ENCODE data around the gene TTC16. TPM values are rescaled to one million over a fixed set of nuclear protein-coding genes. Genes with fewer than 3 reads are reported as not detected.

Gene TTC16
- total RNA-seq, 1 donor from 2014 or later, result 1.3 TPM

- no peak for TF ChIP-seq CTCF (IDR thresholded peaks at IDR 0.05)
- Histone ChIP-seq H3K4me3 (no peak overlapping the region), H3K27ac (no peak overlapping the region), H3K9me3 (no peaks in the 10 kb centered on the region), H3K27me3 (ENCODE audit: low read depth) (no peaks in the 10 kb centered on the region), H3K4me1 (peaks cover 17% of the 10 kb centered on the region), H3K36me3 (peaks cover 7% of the 10 kb centered on the region)
- no peak for ATAC-seq
- no peak for DNase-seq
- intact Hi-C loops (cut with DNase I), result no loop called here
Measured at GRCh38 chr9:127711226-127711701, 4.6 kb upstream of the TTC16 start.

GRCh38 chr9:127711831-127712274, 4.0 kb upstream of the TTC16 start:
- no peaks in the 10 kb centered on the region for H3K27me3 ChIP-seq (ENCODE audit: low read depth)
- peaks cover 7% of the 10 kb centered on the region for H3K36me3 ChIP-seq
- no peak overlapping the region for H3K4me3 ChIP-seq
- peaks cover 18% of the 10 kb centered on the region for H3K4me1 ChIP-seq
- DNase-seq (no peak), ATAC-seq (no peak)
- H3K27ac ChIP-seq, result no peak overlapping the region
- H3K9me3 ChIP-seq, result no peaks in the 10 kb centered on the region
- TF ChIP-seq CTCF (IDR thresholded peaks at IDR 0.05), result no peak
- intact Hi-C loops (cut with DNase I), result no loop called here

GRCh38 chr9:127712371-127712770, 3.5 kb upstream of the TTC16 start:
- intact Hi-C loops (cut with DNase I), result no loop called here
- no peak for DNase-seq
- peaks cover 18% of the 10 kb centered on the region for H3K4me1 ChIP-seq
- no peak overlapping the region for H3K27ac ChIP-seq
- H3K27me3 ChIP-seq (ENCODE audit: low read depth), result no peaks in the 10 kb centered on the region
- ATAC-seq, result no peak
- no peaks in the 10 kb centered on the region for H3K9me3 ChIP-seq
- H3K4me3 ChIP-seq, result no peak overlapping the region
- peaks cover 7% of the 10 kb centered on the region for H3K36me3 ChIP-seq
- no peak for TF ChIP-seq CTCF (IDR thresholded peaks at IDR 0.05)

DNA sequence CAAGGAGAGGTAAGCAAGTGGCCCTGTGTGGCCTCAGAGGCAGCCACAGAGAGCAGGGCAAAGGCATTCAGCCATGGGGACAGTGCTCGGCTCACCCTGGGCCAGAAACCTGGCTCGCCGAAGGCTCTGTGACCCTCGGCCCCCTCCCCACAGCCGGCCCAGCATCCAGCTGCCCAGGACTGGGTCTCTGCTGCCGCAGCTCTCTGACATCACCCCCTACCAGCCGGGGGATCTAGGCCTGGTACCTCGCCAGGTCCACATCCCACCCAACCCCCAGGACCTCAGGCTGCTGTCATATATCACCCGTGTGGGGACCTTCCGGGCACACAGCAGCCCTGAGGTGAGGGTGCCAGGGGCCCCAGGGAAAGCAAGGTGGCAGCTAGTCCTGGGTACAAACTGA, 3.0 kb upstream of the TTC16 start:
- no peak overlapping the region for H3K27ac ChIP-seq
- H3K36me3 ChIP-seq, result peaks cover 7% of the 10 kb centered on the region
- no peaks in the 10 kb centered on the region for H3K9me3 ChIP-seq
- no peaks in the 10 kb centered on the region for H3K27me3 ChIP-seq (ENCODE audit: low read depth)
- no peak for TF ChIP-seq CTCF (IDR thresholded peaks at IDR 0.05)
- peaks cover 18% of the 10 kb centered on the region for H3K4me1 ChIP-seq
- intact Hi-C loops (cut with DNase I), result no loop called here
- H3K4me3 ChIP-seq, result no peak overlapping the region
- DNase-seq (no peak), ATAC-seq (no peak)

DNA sequence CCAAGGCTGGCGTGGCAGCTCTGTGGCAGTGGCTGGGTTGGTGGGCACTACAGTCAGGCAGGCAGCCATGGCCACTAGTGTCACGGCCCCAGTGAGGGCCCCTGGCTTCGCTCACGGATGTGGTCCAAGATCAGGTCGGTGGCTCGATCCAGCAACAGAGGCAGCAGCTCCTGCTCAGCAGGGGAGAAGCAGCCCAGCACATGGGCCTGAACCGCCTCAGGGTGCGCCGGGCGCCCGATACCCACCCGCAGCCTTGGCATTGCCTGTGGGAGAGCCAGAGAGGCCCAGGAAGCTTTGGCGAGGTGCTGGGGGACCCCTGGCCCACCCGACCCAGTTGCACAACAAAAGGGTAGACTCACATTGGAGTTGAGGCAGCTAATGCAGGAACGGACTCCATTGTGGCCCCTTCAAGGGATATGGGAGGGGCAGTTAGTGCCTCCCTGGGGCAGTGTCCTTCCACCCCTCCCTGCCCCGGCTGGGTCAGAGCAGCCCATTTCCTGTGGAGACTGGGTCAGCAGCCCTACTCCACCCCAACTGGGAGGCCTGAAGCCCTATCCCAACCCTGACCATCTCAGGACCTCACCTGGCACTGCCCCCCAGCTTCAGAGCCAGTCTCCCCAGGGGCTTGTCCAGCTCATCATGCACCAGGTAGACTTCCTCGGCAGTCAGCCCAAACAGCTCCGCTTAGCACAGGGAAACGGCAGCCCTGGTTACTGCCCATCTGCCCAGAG, 1.7 kb upstream of the TTC16 start:
- Histone ChIP-seq H3K4me3 (peak overlapping the region; percentile 91), H3K9me3 (no peaks in the 10 kb centered on the region), H3K36me3 (peaks cover 7% of the 10 kb centered on the region), H3K27me3 (ENCODE audit: low read depth) (no peaks in the 10 kb centered on the region), H3K4me1 (peaks cover 18% of the 10 kb centered on the region), H3K27ac (no peak overlapping the region)
- intact Hi-C loops (cut with DNase I), result no loop called here
- ATAC-seq (no peak), DNase-seq (no peak)
- no peak for TF ChIP-seq CTCF (IDR thresholded peaks at IDR 0.05)

Measured in lower lobe of right lung (tissue), 2 donors.